AG10803 (cell line): ENCODE data around the gene KRT28.
A peak's percentile ranks its signal among the peaks of the same experiment; 100 is the strongest.

Experiments used
- DNase-seq: peaks from one replicate; pipeline ENCODE4 v3.0.0; 2010; ENCODE audit warnings: low read depth
- H3K4me3 ChIP-seq: 2 replicates; pipeline ENCODE4 v1.5.1; 2011; ENCODE audit warnings: mild to moderate bottlenecking, low read length, control low read depth
- TF ChIP-seq, protein P1 (sequence below): conservative IDR thresholded peaks from 2 replicates; pipeline ENCODE4 v1.5.1; 2011; ENCODE audit warnings: mild to moderate bottlenecking, low read length, control low read depth, inconsistent platforms

The KRT28 gene

GRCh38 chr17:40809721-40810421, 10.1 kb upstream of the KRT28 start:
- peak; percentile 39 for DNase-seq
- TF ChIP-seq, protein P1, sequence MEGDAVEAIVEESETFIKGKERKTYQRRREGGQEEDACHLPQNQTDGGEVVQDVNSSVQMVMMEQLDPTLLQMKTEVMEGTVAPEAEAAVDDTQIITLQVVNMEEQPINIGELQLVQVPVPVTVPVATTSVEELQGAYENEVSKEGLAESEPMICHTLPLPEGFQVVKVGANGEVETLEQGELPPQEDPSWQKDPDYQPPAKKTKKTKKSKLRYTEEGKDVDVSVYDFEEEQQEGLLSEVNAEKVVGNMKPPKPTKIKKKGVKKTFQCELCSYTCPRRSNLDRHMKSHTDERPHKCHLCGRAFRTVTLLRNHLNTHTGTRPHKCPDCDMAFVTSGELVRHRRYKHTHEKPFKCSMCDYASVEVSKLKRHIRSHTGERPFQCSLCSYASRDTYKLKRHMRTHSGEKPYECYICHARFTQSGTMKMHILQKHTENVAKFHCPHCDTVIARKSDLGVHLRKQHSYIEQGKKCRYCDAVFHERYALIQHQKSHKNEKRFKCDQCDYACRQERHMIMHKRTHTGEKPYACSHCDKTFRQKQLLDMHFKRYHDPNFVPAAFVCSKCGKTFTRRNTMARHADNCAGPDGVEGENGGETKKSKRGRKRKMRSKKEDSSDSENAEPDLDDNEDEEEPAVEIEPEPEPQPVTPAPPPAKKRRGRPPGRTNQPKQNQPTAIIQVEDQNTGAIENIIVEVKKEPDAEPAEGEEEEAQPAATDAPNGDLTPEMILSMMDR: no peak

GRCh38 chr17:40806131-40806530, 6.4 kb upstream of the KRT28 start:
- TF ChIP-seq, protein P1: no peak
- no peak overlapping the region for H3K4me3 ChIP-seq
- no peak for DNase-seq

More at GRCh38 chr17:40809721-40810421, 10.1 kb upstream of the KRT28 start:
- no peak overlapping the region for H3K4me3 ChIP-seq

DNA sequence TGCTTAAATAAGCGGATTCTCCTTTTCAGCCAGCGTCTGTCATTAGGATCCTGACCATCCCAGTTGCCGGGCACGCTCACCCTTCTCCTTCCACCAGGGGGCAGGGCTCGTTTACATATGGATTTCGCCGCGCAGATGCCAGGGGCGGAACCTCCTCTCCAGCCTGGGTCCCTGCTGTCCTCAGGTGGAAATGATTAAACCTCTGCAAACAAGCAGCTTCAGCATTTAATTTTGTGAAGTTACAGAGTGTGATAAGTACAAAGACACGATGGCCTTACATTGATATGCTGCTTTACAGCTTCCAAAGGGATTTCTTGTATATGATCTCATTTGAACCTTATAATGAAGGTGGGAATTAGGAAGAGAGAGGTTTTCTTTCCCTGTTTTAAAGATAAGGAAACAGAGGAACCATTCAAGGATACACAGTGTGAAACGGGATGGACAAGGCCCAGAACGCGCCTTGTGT, 3.9 kb upstream of the KRT28 start:
- TF ChIP-seq, protein P1: peak; percentile 91

GRCh38 chr17:40801157-40801556, 1.4 kb upstream of the KRT28 start:
- no peak overlapping the region for H3K4me3 ChIP-seq
- DNase-seq: no peak
- TF ChIP-seq, protein P1: no peak

More for the DNA sequence above, 3.9 kb upstream of the KRT28 start:
- peak; percentile 69 for DNase-seq
- no peak overlapping the region for H3K4me3 ChIP-seq

- no peak overlapping the region for H3K4me3 ChIP-seq
- no peak for DNase-seq
- TF ChIP-seq, protein P1: no peak
These were observed 622 bp upstream of the KRT28 start for GRCh38 chr17:40800381-40800780.

DNA sequence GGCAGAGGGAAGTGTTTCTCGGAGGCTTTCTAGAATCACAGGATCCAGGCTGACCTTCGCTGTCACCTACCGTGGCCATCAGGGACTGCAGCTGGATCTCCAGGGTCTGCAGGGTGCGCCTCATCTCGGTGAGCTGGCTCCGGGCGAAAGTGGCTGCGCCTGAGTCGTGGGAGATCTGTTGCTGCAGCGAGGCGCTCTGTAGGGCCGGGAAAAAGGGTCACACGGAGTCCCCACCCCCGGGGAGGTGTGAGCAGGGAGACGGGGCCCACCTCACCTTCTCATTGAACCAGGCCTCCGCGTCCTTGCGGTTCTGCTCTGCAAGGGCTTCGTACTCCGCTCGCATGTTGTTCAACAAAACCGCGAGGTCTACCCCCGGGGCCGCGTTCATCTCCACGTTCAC, 2.9 kb downstream of the KRT28 start:
- no peak overlapping the region for H3K4me3 ChIP-seq
- TF ChIP-seq, protein P1: no peak

GRCh38 chr17:40795019-40795667, 4.6 kb downstream of the KRT28 start:
- H3K4me3 ChIP-seq: no peak overlapping the region
- DNase-seq: no peak
- TF ChIP-seq, protein P1: no peak

More for the DNA sequence above, 2.9 kb downstream of the KRT28 start:
- DNase-seq: no peak
